Measurements from ENCODE around the gene FXYD1.

The FXYD1 gene

DNA sequence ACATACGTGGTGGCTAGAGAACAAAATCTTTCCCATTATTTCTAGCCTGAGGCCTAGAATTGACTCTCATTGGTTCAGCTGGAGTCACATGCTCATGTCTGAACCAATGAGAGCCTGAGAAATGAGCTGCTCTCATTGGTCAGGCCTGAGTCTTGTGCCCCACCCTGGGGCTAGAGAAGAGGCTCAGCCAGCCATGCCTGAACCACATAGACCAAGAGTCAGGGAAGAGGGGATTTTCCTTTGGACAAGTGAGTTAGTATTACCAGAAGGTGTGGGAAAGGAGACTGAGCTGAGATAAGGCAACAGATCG, 22.8 kb downstream of the FXYD1 start:
- Histone ChIP-seq H3K4me3 (ENCODE audit: low read depth in 1 of 2, low read length in 2 of 2) (no peak overlapping the region), H3K9me3 (ENCODE audit: control insufficient read depth in 1 of 2, low read length in 2 of 2) (peaks cover 6 to 8% of the 10 kb centered on the region in 2 donors), H3K4me1 (ENCODE audit: control insufficient read depth in 1 of 2, insufficient read depth in 2 of 2, low read length in 2 of 2) (no peaks in the 10 kb centered on the region), H3K36me3 (ENCODE audit: control insufficient read depth in 1 of 2, insufficient read depth in 2 of 2, low read length in 2 of 2) (peaks cover 0 to 58% of the 10 kb centered on the region in 2 donors), H3K9ac (ENCODE audit: low read depth in 1 of 2, low read length in 2 of 2) (no peak overlapping the region), H3K27me3 (ENCODE audit: control insufficient read depth in 1 of 2, insufficient read depth in 2 of 2, low read length in 2 of 2) (peaks cover 0 to under 1% of the 10 kb centered on the region in 2 donors), H3K27ac (ENCODE audit: low read depth, low read length) (no peak overlapping the region)

DNA sequence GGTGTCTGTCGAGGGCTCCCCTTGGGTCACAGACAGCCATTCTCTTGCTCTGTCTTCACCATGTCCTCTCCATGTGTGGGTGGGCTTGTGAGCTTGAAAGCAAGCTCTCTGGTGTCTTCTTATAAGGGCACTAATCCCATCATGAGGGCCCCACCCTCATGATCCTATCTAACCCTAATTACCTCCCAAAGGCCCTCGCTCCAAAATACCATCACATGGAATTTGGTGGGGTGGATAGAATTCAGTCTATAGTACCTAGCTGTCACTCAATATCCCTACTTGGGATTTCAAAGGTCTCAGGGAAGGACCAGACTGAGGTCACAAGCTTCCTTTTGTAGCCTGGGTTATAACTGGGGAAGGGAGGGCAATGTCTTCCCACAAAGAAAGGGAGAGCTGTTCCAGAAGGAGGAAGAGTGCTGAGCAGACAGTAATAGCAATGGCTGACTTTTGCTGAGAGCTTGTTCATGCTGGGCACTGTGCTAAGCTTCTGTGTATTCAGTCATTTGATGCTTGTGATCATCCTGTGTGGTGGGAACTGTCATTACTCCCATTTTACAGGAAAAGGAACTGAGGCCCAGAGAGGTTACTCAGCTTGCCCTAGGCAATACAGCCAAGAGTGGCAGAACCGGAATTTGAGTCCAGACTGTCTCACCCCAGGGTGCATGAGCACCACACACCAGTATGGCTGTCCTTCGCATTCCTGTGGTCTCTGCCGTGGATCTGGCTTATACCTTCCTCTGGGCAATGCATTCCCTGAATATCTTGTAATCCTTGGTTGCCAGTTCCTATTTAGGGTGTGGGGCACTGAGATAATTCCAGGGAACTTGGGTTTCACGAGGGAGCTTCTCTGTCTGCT, 24.1 kb downstream of the FXYD1 start:
- no peak overlapping the region for H3K4me3 ChIP-seq (ENCODE audit: low read depth in 1 of 2, low read length in 2 of 2)
- no peak overlapping the region for H3K27ac ChIP-seq (ENCODE audit: low read depth, low read length)
- peaks cover 0 to 59% of the 10 kb centered on the region in 2 donors for H3K36me3 ChIP-seq (ENCODE audit: control insufficient read depth in 1 of 2, insufficient read depth in 2 of 2, low read length in 2 of 2)
- peaks cover 6 to 8% of the 10 kb centered on the region in 2 donors for H3K9me3 ChIP-seq (ENCODE audit: control insufficient read depth in 1 of 2, low read length in 2 of 2)
- H3K9ac ChIP-seq (ENCODE audit: low read depth in 1 of 2, low read length in 2 of 2) = no peak overlapping the region
- no peaks in the 10 kb centered on the region for H3K4me1 ChIP-seq (ENCODE audit: control insufficient read depth in 1 of 2, insufficient read depth in 2 of 2, low read length in 2 of 2)
- no peaks in the 10 kb centered on the region for H3K27me3 ChIP-seq (ENCODE audit: control insufficient read depth in 1 of 2, insufficient read depth in 2 of 2, low read length in 2 of 2)

DNA sequence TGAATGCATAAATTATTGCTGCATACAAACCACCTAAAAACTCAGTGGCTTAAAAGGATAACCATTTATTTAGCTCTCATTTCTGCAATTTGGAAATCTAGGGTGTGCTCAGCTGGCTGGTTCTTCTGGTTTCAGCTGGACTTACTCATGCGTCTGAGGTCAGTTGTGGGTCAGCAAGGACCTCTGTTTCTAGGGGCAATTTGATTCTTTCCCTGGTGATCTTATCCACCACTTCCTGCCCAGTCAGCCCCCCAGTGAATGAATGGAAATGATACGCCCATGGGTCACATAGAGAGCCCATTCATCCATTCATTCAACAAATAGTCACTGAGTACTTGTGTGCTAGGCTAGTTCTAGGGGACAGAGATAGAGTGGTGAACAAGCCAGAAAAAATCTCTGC, 25.8 kb downstream of the FXYD1 start:
- H3K27ac ChIP-seq (ENCODE audit: low read depth, low read length) = no peak overlapping the region
- no peaks in the 10 kb centered on the region for H3K4me1 ChIP-seq (ENCODE audit: control insufficient read depth in 1 of 2, insufficient read depth in 2 of 2, low read length in 2 of 2)
- no peak overlapping the region for H3K4me3 ChIP-seq (ENCODE audit: low read depth in 1 of 2, low read length in 2 of 2)
- H3K27me3 ChIP-seq (ENCODE audit: control insufficient read depth in 1 of 2, insufficient read depth in 2 of 2, low read length in 2 of 2) = no peaks in the 10 kb centered on the region
- peaks cover 6 to 8% of the 10 kb centered on the region in 2 donors for H3K9me3 ChIP-seq (ENCODE audit: control insufficient read depth in 1 of 2, low read length in 2 of 2)
- peaks cover 0 to 50% of the 10 kb centered on the region in 2 donors for H3K36me3 ChIP-seq (ENCODE audit: control insufficient read depth in 1 of 2, insufficient read depth in 2 of 2, low read length in 2 of 2)
- no peak overlapping the region for H3K9ac ChIP-seq (ENCODE audit: low read depth in 1 of 2, low read length in 2 of 2)

DNA sequence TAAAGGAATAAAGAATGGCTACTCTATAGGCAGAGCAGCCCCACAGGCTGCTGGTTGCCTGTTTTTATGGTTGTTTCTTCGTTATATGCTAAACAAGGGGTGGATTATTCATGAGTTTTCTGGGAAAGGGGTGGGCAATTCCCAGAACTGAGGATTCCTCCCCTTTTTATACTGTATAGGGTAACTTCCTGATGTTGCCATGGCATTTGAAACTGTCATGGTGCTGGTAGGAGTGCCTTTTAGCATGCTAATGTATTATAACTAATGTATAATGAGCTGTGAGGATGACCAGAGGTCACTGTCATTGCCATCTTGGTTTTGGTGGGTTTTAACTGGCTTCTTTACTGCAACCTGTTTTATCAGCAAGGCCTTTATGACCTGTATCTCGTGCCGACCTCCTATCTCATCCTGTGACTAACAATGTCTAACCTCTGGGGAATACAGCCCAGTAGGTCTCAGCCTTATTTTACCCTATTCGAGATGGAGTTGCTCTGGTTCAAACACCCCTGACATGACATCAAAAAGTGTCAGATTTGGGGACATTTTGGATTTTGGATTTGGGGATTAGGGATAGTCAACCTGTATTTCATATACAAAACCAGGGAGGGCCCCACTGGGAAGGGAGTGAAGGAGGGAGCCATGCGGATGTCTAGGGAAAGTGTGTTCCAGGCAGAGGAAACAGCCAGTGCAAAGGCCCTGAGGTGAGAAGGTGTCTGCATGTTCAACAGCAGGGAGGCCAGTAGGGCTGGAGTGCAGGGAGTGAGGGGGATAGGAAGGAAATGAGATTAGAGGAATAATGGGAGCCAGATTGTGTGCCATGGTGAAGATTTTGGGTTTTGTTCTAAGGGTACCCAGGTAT, 26.8 kb downstream of the FXYD1 start:
- Histone ChIP-seq H3K27me3 (ENCODE audit: control insufficient read depth in 1 of 2, insufficient read depth in 2 of 2, low read length in 2 of 2) (no peaks in the 10 kb centered on the region), H3K9ac (ENCODE audit: low read depth in 1 of 2, low read length in 2 of 2) (no peak overlapping the region), H3K9me3 (ENCODE audit: control insufficient read depth in 1 of 2, low read length in 2 of 2) (peaks cover 6 to 8% of the 10 kb centered on the region in 2 donors), H3K27ac (ENCODE audit: low read depth, low read length) (no peak overlapping the region), H3K4me3 (ENCODE audit: low read depth in 1 of 2, low read length in 2 of 2) (no peak overlapping the region), H3K4me1 (ENCODE audit: control insufficient read depth in 1 of 2, insufficient read depth in 2 of 2, low read length in 2 of 2) (no peaks in the 10 kb centered on the region), H3K36me3 (ENCODE audit: control insufficient read depth in 1 of 2, insufficient read depth in 2 of 2, low read length in 2 of 2) (peaks cover 0 to 45% of the 10 kb centered on the region in 2 donors)

DNA sequence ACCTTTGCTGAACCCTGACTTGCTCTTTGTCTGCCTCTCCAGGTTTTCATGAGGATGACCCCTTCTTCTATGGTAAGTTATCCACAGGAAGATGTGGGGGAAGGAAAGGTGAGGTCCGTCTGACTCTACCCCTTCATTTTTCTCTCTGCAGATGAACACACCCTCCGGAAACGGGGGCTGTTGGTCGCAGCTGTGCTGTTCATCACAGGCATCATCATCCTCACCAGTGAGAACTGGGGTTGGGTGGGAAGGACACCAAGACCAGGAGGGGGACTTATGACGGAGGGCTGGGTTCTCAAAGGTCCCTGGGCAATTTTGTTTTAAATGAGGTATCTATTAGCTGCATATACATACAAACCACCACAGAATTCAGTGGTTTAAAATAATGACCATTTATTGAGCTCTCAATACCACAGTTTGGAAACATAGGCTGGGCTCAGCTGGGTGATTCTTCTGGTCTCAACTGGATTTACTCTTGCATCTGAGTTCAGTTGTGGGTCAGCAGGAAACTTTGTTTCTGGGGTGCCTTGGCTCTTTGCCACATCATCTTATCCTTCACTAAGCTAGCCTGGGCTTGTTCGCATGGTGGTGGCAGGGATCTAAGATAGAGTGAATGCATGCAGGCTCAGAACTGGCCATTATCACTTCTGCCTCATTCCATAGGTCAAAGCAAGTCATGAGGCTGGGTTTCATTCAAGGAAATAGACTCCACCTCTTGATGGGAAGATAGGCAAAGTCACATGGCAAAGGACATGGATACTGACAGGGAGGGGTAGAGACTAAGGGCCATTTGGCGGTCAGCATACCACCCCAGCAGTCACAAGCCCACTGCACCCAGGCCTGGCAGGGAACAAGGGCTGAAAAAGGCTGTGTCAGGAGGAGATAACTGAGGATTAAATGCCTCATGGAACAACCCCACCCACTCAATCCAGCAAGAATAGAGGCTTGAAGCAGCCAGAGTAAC, 27.8 kb downstream of the FXYD1 start:
- Histone ChIP-seq H3K4me3 (ENCODE audit: low read depth in 1 of 2, low read length in 2 of 2) (no peak overlapping the region), H3K9ac (ENCODE audit: low read depth in 1 of 2, low read length in 2 of 2) (no peak overlapping the region), H3K36me3 (ENCODE audit: control insufficient read depth in 1 of 2, insufficient read depth in 2 of 2, low read length in 2 of 2) (peaks cover 0 to 44% of the 10 kb centered on the region in 2 donors), H3K4me1 (ENCODE audit: control insufficient read depth in 1 of 2, insufficient read depth in 2 of 2, low read length in 2 of 2) (no peaks in the 10 kb centered on the region), H3K9me3 (ENCODE audit: control insufficient read depth in 1 of 2, low read length in 2 of 2) (peaks cover 6 to 8% of the 10 kb centered on the region in 2 donors), H3K27me3 (ENCODE audit: control insufficient read depth in 1 of 2, insufficient read depth in 2 of 2, low read length in 2 of 2) (no peaks in the 10 kb centered on the region), H3K27ac (ENCODE audit: low read depth, low read length) (no peak overlapping the region)

DNA sequence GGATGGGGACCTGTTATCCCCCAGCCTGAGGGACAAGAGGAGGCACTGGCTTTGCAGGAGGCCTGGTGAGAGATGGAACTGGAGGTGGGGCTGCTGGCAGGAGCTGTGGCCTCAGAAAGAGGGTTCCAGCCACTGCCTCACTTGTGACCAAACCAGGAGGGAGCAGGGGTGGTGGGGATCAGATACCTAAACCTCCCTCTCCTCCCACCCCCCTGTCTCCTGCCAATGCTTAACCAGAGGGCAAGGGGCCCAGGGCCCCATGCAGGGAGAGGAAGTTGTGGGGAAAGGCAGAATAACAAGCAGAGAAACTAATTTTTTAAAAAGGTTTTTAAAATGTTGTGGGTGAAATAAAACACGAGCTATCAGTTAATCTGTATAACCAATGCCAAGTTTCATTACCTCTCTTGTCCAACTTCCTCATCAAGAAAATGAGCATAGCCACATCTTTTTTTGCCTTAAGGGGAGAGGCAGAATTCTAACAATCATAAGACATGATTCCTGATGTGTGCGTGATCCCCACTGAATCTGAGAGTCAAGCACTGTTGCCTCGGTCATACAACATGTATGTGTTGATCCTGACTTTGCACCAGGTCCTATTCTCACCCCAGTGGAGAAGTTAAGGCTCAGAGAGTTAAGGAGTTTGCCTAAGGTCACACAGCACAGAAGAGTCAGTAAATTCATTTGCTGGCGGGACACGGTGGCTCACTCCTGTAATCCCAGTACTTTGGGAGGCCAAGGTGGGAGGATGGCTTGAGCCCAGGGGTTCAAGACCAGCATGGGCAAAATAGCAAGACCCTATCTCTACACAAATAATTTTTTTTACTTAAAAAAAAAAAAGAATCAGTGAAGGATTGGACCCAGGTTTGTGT, 28.9 kb downstream of the FXYD1 start:
- no peak overlapping the region for H3K4me3 ChIP-seq (ENCODE audit: low read depth in 1 of 2, low read length in 2 of 2)
- H3K27ac ChIP-seq (ENCODE audit: low read depth, low read length) = no peak overlapping the region
- peaks cover 0 to 33% of the 10 kb centered on the region in 2 donors for H3K36me3 ChIP-seq (ENCODE audit: control insufficient read depth in 1 of 2, insufficient read depth in 2 of 2, low read length in 2 of 2)
- H3K4me1 ChIP-seq (ENCODE audit: control insufficient read depth in 1 of 2, insufficient read depth in 2 of 2, low read length in 2 of 2) = no peaks in the 10 kb centered on the region
- H3K9ac ChIP-seq (ENCODE audit: low read depth in 1 of 2, low read length in 2 of 2) = no peak overlapping the region
- no peaks in the 10 kb centered on the region for H3K27me3 ChIP-seq (ENCODE audit: control insufficient read depth in 1 of 2, insufficient read depth in 2 of 2, low read length in 2 of 2)
- peaks cover 6 to 8% of the 10 kb centered on the region in 2 donors for H3K9me3 ChIP-seq (ENCODE audit: control insufficient read depth in 1 of 2, low read length in 2 of 2)

DNA sequence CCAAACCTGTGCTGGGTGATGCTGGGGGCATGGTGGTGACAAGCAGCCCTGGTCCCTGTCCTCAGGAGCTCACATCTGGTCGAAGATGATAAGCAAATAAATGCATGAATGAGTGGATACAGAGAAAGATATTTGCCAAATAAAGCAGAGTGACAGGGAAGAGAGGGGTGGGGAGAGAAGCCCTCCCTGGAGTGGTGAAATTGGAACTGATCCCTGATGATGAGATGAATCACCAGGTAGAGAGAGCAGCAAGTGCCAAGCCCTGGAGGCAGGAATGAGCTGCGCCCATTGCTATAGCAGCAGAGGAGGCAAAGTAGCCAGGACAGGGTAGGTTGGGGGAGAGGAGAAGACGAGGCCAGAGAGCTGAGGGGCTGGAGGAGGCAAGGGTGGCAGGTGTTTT, 29.6 kb downstream of the FXYD1 start:
- Histone ChIP-seq H3K36me3 (ENCODE audit: control insufficient read depth in 1 of 2, insufficient read depth in 2 of 2, low read length in 2 of 2) (peaks cover 0 to 27% of the 10 kb centered on the region in 2 donors), H3K27me3 (ENCODE audit: control insufficient read depth in 1 of 2, insufficient read depth in 2 of 2, low read length in 2 of 2) (no peaks in the 10 kb centered on the region), H3K9ac (ENCODE audit: low read depth in 1 of 2, low read length in 2 of 2) (no peak overlapping the region), H3K27ac (ENCODE audit: low read depth, low read length) (no peak overlapping the region), H3K9me3 (ENCODE audit: control insufficient read depth in 1 of 2, low read length in 2 of 2) (peaks cover 6 to 8% of the 10 kb centered on the region in 2 donors), H3K4me1 (ENCODE audit: control insufficient read depth in 1 of 2, insufficient read depth in 2 of 2, low read length in 2 of 2) (no peaks in the 10 kb centered on the region), H3K4me3 (ENCODE audit: low read depth in 1 of 2, low read length in 2 of 2) (no peak overlapping the region)

DNA sequence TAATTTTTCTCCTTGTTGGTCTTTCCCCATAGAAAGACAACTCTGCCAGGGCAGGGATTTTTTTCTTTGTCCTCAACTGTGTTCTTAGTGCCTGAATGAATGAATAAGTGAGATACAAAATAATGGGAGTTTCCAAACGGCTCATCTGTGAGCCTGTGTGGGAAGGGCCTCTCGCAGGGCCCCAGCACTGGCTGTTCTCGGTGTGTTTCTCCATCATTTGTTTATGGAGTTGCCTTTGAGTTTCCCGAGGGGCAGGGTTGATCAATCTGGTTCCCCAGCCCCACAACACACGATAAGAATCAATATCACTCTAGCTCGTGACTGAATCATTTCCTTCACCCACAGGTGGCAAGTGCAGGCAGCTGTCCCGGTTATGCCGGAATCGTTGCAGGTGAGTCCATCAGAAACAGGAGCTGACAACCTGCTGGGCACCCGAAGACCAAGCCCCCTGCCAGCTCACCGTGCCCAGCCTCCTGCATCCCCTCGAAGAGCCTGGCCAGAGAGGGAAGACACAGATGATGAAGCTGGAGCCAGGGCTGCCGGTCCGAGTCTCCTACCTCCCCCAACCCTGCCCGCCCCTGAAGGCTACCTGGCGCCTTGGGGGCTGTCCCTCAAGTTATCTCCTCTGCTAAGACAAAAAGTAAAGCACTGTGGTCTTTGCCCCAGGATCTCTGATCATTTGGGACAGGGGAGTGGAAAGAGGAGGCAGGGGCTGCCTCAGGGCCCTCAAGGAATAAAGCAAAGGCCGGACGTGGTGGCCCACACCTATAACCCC, 30.8 kb downstream of the FXYD1 start:
- H3K9me3 ChIP-seq (ENCODE audit: control insufficient read depth in 1 of 2, low read length in 2 of 2) = peaks cover 3 to 6% of the 10 kb centered on the region in 2 donors
- H3K36me3 ChIP-seq (ENCODE audit: control insufficient read depth in 1 of 2, insufficient read depth in 2 of 2, low read length in 2 of 2) = peaks cover 0 to 15% of the 10 kb centered on the region in 2 donors
- H3K27me3 ChIP-seq (ENCODE audit: control insufficient read depth in 1 of 2, insufficient read depth in 2 of 2, low read length in 2 of 2) = no peaks in the 10 kb centered on the region
- no peak overlapping the region for H3K9ac ChIP-seq (ENCODE audit: low read depth in 1 of 2, low read length in 2 of 2)
- H3K4me1 ChIP-seq (ENCODE audit: control insufficient read depth in 1 of 2, insufficient read depth in 2 of 2, low read length in 2 of 2) = no peaks in the 10 kb centered on the region
- H3K27ac ChIP-seq (ENCODE audit: low read depth, low read length) = no peak overlapping the region
- no peak overlapping the region for H3K4me3 ChIP-seq (ENCODE audit: low read depth in 1 of 2, low read length in 2 of 2)

Measured in duodenal mucosa (tissue), 2 donors.